A673 (cell line): ENCODE results near the gene SLC14A1. TPM values are rescaled to one million over a fixed set of nuclear protein-coding genes. Genes with fewer than 3 reads are reported as not detected.

Experiments used
- BruUV-seq: library from RNA; stranded (reverse); fragments of 400-500 nt; replicated peaks from 2 replicates; lab custom pipeline; 2021; lab: Mats Ljungman, UMichigan
- CTCF ChIA-PET: fragments of 300-600 bp; sonication (Branson Sonifier 250); formaldehyde crosslinking; loops from one replicate; lab custom pipeline; 2022; ENCODE audit warnings: antibody characterized with exemption; lab: Charles Lee
- POLR2A ChIA-PET: fragments of 300-600 bp; sonication (Branson Sonifier 250); formaldehyde crosslinking; loops from one replicate; lab custom pipeline; 2022; ENCODE audit warnings: antibody characterized with exemption; ENCODE audit not compliant: low non-redundant PET; lab: Charles Lee
- DNase-seq: peaks from one replicate; pipeline ENCODE4 v3.0.0-alpha.2; 2015; ENCODE audit warnings: low spot score
- H3K27ac ChIP-seq: fragments of 200-600 bp; sonication (generic); 2 replicates; pipeline ENCODE4 v1.5.1; 2016; ENCODE audit warnings: mixed run types, low read depth, mild to moderate bottlenecking, mixed read lengths, antibody characterized with exemption, low read length; ENCODE audit not compliant: poor library complexity, severe bottlenecking
- H3K27me3 ChIP-seq: fragments of 200-600 bp; sonication (generic); replicated peaks from 2 replicates; pipeline ENCODE4 v1.6.1; 2017; ENCODE audit warnings: mixed run types, low read depth, mild to moderate bottlenecking, mixed read lengths, antibody characterized with exemption, low read length; ENCODE audit not compliant: insufficient read depth, poor library complexity
- H3K36me3 ChIP-seq: fragments of 200-600 bp; sonication (generic); 2 replicates; pipeline ENCODE4 v1.6.1; 2016; ENCODE audit warnings: mixed run types, mild to moderate bottlenecking, mixed read lengths, antibody characterized with exemption, low read length; ENCODE audit not compliant: insufficient read depth, poor library complexity, severe bottlenecking
- H3K4me1 ChIP-seq: fragments of 200-600 bp; sonication (generic); 2 replicates; pipeline ENCODE4 v1.6.1; 2017; ENCODE audit warnings: mixed run types, mild to moderate bottlenecking, mixed read lengths, antibody characterized with exemption, low read length; ENCODE audit not compliant: insufficient read depth, poor library complexity, severe bottlenecking
- H3K4me3 ChIP-seq: fragments of 200-600 bp; sonication (generic); 2 replicates; pipeline ENCODE4 v1.5.1; 2016; ENCODE audit warnings: low read depth, mixed run types, mild to moderate bottlenecking, mixed read lengths, low read length; ENCODE audit not compliant: poor library complexity, severe bottlenecking
- H3K9me3 ChIP-seq: fragments of 200-600 bp; sonication (generic); 2 replicates; pipeline ENCODE4 v1.6.1; 2016; ENCODE audit warnings: mixed run types, low read depth, mild to moderate bottlenecking, mixed read lengths, antibody characterized with exemption, low read length; ENCODE audit not compliant: poor library complexity, severe bottlenecking
- EZH2 ChIP-seq: fragments of 200-600 bp; sonication (generic); IDR thresholded peaks from 2 replicates; pipeline ENCODE4 v1.6.1; 2017; ENCODE audit warnings: borderline replicate concordance, low read depth, mild to moderate bottlenecking, mixed read lengths, antibody characterized with exemption, low read length; ENCODE audit not compliant: poor library complexity, severe bottlenecking
- intact Hi-C: fragments of 100-400 bp; cut with micrococcal nuclease; formaldehyde crosslinking; loops from one replicate; pipeline ENCODE4 v1.10.0; 2022; ENCODE audit not compliant: unreplicated experiment
- total RNA-seq: library from RNA; stranded (reverse); gene quantifications from 2 replicates; pipeline ENCODE4 v1.2.3, GENCODE V29; 2021
- TF ChIP-seq, protein P1 (sequence below): fragments of 300-800, 200-600 bp; sonication (generic); conservative IDR thresholded peaks from 2 replicates; pipeline ENCODE4 v1.5.1; 2017; ENCODE audit warnings: low read depth, mild to moderate bottlenecking, antibody characterized with exemption, low read length, moderate library complexity, mixed read lengths

SLC14A1 gene
- total RNA-seq, 1 experiment from 2014 or later: not detected

DNA sequence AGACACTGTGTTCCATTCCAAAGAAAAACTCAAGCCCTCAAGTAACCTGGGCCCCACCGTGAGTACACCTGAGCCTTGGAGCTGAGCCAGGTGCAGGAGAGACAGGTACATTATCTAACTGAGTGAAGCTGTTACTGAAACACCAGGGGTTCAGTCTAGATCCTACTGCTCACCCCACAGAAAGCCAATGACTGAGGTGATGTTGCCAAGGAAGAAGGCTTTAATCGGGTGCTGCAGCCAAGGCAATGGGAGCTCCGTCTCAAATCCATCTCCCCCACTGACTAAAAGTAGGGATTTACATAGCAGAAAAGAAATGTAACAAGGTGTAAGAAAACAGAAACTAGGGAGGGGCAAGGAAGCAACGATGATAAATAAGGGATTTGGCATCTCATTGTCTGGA, 15.2 kb upstream of the SLC14A1 start:
- BruUV-seq: no TSS peak
- intact Hi-C loops: no loop called here
- TF ChIP-seq, protein P1, sequence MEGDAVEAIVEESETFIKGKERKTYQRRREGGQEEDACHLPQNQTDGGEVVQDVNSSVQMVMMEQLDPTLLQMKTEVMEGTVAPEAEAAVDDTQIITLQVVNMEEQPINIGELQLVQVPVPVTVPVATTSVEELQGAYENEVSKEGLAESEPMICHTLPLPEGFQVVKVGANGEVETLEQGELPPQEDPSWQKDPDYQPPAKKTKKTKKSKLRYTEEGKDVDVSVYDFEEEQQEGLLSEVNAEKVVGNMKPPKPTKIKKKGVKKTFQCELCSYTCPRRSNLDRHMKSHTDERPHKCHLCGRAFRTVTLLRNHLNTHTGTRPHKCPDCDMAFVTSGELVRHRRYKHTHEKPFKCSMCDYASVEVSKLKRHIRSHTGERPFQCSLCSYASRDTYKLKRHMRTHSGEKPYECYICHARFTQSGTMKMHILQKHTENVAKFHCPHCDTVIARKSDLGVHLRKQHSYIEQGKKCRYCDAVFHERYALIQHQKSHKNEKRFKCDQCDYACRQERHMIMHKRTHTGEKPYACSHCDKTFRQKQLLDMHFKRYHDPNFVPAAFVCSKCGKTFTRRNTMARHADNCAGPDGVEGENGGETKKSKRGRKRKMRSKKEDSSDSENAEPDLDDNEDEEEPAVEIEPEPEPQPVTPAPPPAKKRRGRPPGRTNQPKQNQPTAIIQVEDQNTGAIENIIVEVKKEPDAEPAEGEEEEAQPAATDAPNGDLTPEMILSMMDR: no peak
- TF ChIP-seq EZH2: no peak
- no peak for DNase-seq
- ChIA-PET CTCF (no interaction called here), POLR2A (no interaction called here)
- no peaks in the 10 kb centered on the region for H3K27me3 ChIP-seq
- no peak overlapping the region for H3K27ac ChIP-seq
- no peaks in the 10 kb centered on the region for H3K4me1 ChIP-seq
- no peaks in the 10 kb centered on the region for H3K36me3 ChIP-seq
- H3K9me3 ChIP-seq: peaks cover 9% of the 10 kb centered on the region
- no peak overlapping the region for H3K4me3 ChIP-seq

DNA sequence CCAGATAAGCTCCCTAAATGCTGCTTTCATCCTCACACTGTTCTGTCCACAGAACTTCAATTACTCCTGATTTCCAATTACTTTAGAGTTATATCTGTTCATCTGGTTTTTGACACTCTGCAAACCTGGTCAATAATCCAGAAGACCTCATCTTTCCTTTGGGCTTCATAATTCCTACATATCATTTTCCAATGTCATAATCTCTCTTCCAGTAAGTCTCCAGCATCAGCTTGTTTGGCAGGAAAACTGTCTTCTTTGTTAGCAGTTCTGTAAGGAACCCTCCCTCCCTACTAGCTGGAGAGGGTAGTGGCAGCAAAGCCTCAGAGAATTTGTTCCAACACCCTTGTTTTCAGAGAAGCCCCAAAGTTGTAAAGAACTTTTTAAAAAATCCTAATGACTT, 11.9 kb upstream of the SLC14A1 start:
- Histone ChIP-seq H3K27me3 (peaks cover 6% of the 10 kb centered on the region), H3K4me1 (no peaks in the 10 kb centered on the region), H3K27ac (no peak overlapping the region), H3K36me3 (no peaks in the 10 kb centered on the region), H3K4me3 (no peak overlapping the region), H3K9me3 (peaks cover 9% of the 10 kb centered on the region)
- no TSS peak for BruUV-seq
- intact Hi-C loops: no loop called here
- no peak for DNase-seq
- CTCF ChIA-PET: no interaction called here
- POLR2A ChIA-PET: no interaction called here
- TF ChIP-seq, protein P1: no peak
- no peak for TF ChIP-seq EZH2

DNA sequence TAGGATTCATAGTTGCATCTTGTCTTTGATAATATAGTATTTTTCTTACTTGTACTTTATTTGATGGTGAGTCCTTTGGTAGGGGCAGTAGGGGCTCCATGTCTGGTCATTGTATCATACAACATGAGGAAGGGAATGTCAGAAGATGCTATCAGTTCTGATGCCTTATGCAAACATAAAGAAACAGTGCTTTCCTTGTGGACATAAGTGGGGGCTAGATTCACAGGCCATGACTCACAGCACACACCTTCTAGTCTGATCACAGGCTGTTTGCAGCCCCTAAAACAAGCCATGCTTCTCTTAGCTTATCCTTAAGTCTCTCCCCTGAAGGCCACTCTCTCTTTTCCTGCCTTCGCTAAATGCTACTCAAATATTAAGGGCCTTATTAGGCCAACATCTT, 10.7 kb upstream of the SLC14A1 start:
- DNase-seq: no peak
- no TSS peak for BruUV-seq
- H3K36me3 ChIP-seq: no peaks in the 10 kb centered on the region
- TF ChIP-seq, protein P1: no peak
- no peak for TF ChIP-seq EZH2
- CTCF ChIA-PET: no interaction called here
- intact Hi-C loops: no loop called here
- H3K9me3 ChIP-seq: peaks cover 9% of the 10 kb centered on the region
- peaks cover 6% of the 10 kb centered on the region for H3K27me3 ChIP-seq
- H3K4me3 ChIP-seq: no peak overlapping the region
- no peak overlapping the region for H3K27ac ChIP-seq
- POLR2A ChIA-PET: no interaction called here
- H3K4me1 ChIP-seq: no peaks in the 10 kb centered on the region
